NCI-H345 treated with DMSO at 0.1 percent for 48 hours (cell line): ENCODE measurements around the gene CDH4.

Experiments
- DNase-seq: peaks from one replicate; lab custom pipeline; 2025; ENCODE audit not compliant: unreplicated experiment; lab: John Stamatoyannopoulos, UW

Gene CDH4

GRCh38 chr20:61528591-61528990 lies 276.5 kb downstream of the CDH4 start:
- no peak for DNase-seq

DNA sequence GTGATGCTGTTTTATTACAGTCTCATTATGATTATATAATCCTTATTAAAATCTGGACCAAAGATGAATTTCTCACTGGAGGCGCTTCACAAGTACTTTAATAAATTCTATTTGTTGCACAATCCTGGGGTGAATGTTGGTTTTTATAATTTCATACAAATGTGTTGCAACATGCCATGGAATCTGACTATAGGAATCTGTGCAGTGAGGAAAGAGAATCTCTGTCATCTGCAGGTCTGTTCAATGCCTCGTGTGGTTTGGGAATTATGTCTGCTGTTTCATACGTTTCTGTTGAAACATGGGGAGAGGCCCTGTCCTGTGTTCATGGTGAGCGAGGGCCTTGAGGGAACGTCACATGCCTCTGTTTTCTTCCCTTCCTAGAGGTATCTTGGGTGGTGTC lies 277.3 kb downstream of the CDH4 start:
- no peak for DNase-seq

- no peak for DNase-seq
Measured at GRCh38 chr20:61531553-61532345, 279.7 kb downstream of the CDH4 start.

DNA sequence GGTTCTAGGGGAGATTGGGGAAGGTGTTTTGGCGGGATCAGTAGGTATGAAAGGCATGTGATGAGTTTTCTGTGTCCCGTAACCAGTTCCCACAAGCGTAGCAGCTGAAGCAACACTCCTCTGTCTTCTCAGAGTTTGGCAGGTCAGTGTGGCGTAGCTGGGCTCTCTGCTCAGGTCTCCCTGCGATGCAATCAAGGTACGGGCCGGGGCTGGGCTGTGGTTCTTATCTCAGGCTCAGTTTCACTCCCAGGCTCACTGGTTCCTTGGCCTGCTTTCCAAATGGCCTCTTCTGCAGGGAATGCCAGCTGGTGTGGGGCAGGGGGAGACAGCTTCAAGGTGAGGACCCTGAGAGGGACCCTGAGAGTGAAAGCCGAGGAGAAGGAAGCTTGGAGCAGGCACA lies 280.7 kb downstream of the CDH4 start:
- DNase-seq, result no peak

DNA sequence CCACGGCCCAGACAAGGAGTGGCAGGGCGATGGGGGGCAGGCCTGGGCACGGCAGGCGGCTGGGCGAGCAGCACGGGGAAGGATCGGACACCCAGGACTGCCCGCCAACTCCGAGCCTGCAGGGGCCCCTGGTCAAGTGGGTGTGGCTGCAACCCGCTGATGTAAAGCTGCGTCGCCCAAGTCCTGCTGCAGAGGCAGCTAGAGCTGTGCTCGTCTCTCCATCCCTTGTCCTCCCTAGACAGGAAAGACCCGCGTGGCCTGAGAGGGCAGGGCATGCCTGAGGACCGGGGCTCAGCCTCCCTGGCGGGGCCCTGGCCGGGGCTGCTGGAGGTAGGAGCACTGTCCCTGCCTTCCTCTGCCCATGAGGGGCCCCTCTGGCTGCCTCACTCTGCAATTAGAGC lies 281.2 kb downstream of the CDH4 start:
- DNase-seq, result no peak

DNA sequence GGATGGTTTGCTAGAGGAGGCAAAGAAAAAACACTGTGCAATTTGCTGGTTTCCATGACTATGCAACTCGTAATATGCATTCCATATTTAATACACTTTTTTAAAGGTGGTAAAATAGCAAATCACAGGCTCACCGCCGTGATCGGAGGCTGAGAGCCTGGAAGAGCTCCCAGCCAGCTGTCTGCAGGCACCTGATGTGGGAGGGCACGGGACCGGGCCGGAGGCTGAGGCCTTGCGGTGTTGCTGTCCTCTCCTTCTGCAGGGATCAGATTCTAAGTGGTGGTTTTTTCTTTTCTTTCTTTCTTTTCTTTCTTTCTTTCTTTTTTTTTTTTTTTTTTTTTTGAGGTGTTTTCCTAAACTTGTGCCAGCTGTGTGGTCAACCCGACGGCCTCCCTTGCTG lies 282.3 kb downstream of the CDH4 start:
- DNase-seq, result no peak

- no peak for DNase-seq
Measured at GRCh38 chr20:61535091-61535490, 283.0 kb downstream of the CDH4 start.

GRCh38 chr20:61535536-61535935 lies 283.5 kb downstream of the CDH4 start:
- no peak for DNase-seq

- DNase-seq, result no peak
Measured at GRCh38 chr20:61535956-61536355, 283.9 kb downstream of the CDH4 start.

GRCh38 chr20:61536671-61537070 lies 284.6 kb downstream of the CDH4 start:
- no peak for DNase-seq

DNA sequence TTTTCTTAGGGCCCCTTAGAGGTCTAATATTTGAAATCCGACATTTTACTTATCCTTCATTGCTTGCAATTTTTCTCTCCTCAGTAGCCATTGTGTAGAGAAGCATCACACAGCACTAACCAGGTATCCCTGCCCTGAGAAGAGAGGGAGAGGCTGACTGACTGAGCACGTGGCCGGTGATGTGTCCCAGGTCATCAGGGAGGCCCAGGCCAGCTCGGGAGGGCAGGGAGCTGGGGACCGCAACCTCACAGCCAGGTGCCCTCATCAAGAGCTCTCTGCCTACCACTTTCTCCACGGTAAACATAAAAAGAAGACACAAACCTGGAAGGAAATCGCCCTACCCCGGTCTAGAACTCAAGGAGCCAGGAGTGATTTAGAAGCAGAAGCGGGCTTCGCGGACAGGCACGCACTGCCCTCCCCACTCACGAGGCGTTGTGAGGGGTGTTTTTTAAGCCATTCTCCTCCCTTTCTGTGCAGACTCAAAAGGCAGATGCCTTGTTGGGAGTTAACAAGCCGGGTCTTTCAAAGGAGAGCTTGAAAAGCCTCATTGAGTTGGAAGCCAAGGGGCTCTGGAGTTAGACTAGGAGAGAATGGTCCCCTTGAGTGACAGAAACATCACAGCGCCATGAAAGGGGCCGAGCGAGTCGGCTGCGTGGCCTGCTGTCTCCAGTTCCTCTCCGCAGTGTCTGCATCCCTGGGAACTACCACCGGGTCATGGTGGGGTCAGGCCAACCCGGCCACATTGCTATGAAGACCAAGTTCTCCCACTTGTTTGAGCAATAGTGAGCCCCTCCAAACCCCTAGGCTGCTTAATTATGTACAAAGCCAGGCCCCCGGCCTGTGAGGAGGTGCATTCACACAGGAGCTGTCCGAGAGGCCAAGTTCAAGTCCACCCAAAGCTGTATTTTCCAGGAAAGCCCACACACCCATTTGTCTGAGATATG lies 285.4 kb downstream of the CDH4 start:
- no peak for DNase-seq

DNA sequence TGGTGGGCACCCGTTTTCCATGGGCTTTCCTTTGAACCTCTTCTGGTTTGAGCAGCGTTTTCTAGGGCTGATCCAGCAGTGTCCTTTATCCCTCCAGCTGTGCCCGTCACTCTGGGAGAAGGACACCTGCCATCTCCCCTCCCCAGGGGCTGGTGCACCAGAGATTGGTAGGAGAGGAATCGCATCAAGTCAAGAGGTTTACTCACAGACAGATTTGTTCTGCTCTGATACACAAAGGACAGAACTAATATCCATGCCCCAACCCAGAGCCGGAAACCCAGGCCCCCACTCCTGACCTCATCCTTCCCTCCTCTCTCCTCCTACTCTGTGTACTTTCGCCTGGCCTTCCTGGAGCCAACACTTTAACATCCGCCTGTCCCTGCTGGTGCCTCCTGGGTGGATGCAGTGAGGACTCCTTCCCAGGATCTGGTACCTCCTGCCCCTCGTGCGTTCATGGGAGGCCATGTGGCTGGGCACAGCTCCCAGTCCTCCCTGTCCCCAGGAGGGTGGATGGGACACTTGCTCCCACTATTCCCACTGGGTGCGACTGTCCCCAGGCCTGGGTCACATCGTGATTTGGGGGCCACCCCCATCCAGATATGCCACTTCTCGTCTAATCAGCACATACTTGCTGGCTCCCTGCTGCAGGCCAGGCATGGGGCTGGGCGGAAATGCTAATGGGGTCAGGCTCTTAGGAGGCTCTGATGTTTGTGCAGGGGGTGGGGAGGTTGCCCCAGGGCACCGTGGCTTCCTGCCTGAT lies 286.3 kb downstream of the CDH4 start:
- DNase-seq, result no peak

- no peak for DNase-seq
Measured at GRCh38 chr20:61538943-61539265, 286.8 kb downstream of the CDH4 start.

DNA sequence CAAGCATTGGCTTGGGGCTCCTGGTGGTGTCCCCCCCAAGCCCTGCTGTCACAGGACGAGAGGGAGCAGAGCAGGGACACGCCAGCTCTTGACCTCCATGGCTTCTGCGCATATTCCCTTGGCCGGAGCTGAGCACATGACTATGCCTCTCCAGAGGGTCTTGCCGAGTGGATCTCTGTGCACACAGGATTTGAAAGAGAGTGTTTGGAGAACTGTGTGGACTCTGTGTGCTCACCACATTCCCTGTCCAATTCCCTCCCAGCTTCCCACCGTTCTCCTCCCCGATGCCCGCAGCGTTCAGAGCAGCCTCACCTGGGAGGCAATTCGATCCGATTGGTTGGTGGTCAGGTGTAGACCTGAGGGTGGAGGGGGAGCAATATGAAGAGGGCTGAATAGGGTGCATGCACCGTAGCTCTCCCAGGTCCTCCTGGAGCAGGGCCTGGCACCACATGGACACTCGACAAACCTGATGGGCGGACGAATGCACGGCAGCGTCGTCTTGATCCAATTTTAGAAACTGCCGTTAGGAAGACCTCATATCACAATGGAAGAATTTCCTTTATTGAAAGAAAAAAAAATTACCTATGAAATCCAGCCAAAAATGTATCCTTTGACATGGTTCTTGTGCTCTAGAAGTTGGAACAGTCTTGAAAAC lies 287.8 kb downstream of the CDH4 start:
- DNase-seq, result no peak

DNA sequence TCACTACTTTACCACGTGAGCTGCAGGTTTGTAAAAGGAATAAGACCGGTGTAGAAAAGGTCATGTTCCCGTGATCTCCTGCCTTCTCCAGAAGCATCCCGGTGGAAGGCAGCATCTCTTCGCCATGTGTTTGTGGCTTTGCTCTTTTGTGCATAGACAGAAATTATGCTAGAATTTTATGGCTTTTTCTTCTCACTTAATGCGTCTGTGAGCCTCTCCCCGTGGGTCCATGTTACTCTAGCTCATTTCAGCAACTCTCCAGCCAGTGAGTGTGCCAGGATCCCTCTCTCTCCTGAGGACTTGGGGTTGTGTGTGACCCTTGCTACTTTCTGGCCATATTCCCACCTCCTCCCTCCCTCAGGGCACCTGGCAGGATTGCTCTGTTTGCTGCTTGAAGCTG lies 289.5 kb downstream of the CDH4 start:
- no peak for DNase-seq

DNA sequence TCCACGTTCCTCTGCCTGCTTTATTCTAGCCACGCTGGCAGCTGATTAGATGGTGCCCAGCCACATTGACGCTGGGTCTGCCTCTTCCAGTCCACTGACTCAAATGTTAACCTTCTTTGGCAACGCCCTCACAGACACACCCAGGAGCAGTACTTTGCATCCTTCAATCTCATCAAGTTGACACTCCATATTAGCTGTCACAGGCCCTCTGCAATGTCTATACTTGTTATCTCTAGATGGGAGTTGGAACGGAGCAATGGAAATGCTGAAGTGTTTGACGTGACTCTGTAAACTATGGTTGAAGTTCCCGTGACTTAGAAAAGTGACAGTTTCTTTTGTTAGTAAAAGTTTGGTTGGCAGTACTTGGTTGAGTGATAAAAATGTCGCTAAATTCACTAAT lies 291.0 kb downstream of the CDH4 start:
- DNase-seq, result no peak

DNA sequence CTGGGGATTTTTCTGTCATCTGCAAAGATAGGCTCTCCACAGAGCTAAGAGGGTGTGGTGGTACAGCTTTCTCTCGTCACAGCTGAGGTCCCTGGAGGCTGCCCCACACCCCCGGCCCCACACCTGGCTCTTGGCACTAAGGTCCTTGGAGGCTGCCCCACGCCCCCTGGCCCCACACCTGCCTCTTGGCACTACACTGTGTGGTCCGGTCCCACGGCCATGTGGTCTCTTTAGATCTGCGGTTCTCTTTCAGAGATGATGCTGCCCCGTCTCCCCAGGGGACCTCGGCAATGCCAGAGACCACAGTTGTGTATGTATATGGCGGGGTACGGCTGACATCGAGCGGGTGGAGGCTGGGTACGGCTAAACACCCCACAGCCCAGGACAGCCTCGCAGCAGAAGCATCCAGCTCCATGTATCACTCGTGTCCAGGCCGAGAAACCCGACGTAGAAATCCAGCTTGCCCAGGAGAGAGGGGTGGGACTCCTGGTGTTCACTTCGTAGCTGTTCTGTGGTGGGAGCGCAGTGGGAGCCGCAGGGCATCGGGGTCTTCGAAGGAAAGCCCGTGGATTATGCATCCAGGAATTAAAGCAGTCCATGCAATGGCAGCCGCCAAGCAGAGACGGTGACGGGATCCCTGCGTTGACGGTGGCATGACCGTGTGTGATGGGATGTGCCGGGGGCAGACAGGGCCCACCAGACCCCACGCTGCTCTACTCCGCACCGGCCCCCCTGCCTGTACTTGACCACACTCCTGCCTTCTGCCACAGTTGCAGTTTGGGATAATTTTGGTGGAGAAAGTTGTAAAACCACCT lies 292.1 kb downstream of the CDH4 start:
- DNase-seq, result no peak

DNA sequence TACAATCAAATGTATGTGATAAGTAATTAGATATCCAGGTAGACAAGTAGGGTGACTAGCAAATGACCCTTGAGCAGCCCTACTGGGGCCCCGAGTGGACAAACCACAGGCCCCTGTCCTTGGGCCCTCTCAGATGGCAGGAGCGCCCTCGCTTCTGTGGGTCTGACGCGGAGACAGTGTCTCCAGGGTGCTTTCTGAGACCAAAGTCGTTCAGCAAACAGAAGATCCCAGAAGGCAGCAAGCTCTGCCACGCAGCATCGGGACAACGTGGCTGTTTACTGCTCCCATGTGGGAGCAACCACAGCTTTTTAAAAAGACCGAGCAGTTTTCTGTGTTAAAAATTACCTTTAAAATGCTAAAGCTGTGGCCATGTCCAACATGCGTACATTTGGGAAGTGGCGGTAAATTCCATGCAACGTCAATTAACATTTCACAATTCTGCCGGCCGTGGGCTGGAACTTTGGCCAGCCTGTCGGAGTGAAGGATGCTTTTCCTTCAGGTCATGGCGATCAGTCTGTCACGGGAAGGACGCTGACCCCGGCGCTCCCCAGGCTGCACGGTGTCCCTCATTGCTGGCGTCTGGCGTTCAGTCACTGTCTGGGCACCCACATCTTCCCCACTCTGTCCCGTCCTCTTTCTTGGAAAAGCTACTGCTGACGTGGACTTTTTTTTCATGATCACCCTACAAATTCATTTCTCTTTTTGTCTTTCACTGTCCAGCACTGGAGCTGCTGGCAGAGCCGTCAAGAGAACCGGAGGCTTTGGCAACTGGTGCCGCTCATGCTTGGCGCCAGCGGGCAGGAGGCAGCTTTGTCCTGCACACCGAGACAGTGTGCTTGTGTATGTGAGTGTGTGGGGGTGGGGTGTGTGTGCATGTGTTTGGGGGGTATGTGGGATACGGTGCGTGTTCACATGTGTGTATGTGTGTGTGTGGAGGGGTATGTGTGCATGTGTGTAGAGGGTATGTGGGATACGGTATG lies 293.1 kb downstream of the CDH4 start:
- no peak for DNase-seq

- no peak for DNase-seq
Measured at GRCh38 chr20:61546641-61547040, 294.6 kb downstream of the CDH4 start.
